K562 (cell line): ENCODE data around the gene LRMDA. TPM values are rescaled to one million over a fixed set of nuclear protein-coding genes. Genes with fewer than 3 reads are reported as not detected.

ENCODE experiments used
- ATAC-seq: fragments of 200-7000 bp; cut with Tn5 transposase; 3 replicates; pipeline ENCODE4 v1.9.1; 2020; ENCODE audit warnings: moderate library complexity
- BruUV-seq: library from RNA; stranded (reverse); fragments of 400-500 nt; replicated peaks from 2 replicates; lab custom pipeline; 2021; lab: Mats Ljungman, UMichigan
- CTCF ChIA-PET: fragments of 300-600 bp; formaldehyde crosslinking; extraction: SDS; loops from one replicate; lab custom pipeline; 2021; ENCODE audit warnings: low intra/inter-chr PET ratio; lab: Yijun Ruan, JAX
- POLR2A ChIA-PET: fragments of 300-600, 350-650 bp; sonication (Branson Sonifier 250); formaldehyde crosslinking; extraction: SDS; loops from one replicate; lab custom pipeline; 2021; ENCODE audit warnings: antibody characterized with exemption, inconsistent platforms; lab: Yijun Ruan, JAX
- DNase-seq, 4 experiments: peaks; one replicate each; pipeline versions ENCODE4 v3.0.0 to v3.0.0-alpha.2; 2011 to 2018; ENCODE audit warnings: low spot score in 3 of 4, mixed read lengths in 3 of 4; ENCODE audit errors: extremely low read depth in 1 of 4
- FAIRE-seq: peaks from 2 replicates; lab custom pipeline; 2011; peaks lifted over from hg19 to GRCh38; lab: Jason Lieb, UNC
- H2AFZ ChIP-seq: 2 replicates; pipeline ENCODE4 v1.6.0; 2011; ENCODE audit warnings: low read depth, low read length, control low read depth, inconsistent platforms
- H3K27ac ChIP-seq: fragments of 200-600 bp; 3 replicates; pipeline ENCODE4 v1.8.0; 2011; ENCODE audit warnings: low read depth, mild to moderate bottlenecking, control low read depth, inconsistent platforms, low read length, moderate library complexity, mixed read lengths; ENCODE audit errors: extremely low read depth
- H3K27me3 ChIP-seq, 2 experiments: fragments of 300-600 bp in 1 of 2; 2 replicates in 1 of 2; 3 replicates in 1 of 2; pipeline versions ENCODE4 v1.6.0 to v1.8.0; 2011; ENCODE audit warnings: inconsistent platforms in 2 of 2, low read length in 2 of 2, mild to moderate bottlenecking in 1 of 2, mixed read lengths in 1 of 2, moderate library complexity in 1 of 2; ENCODE audit not compliant: control insufficient read depth in 2 of 2, insufficient read depth in 2 of 2
- H3K36me3 ChIP-seq: fragments of 300-600 bp; 3 replicates; pipeline ENCODE4 v1.8.0; 2011; ENCODE audit warnings: mild to moderate bottlenecking, low read length, inconsistent platforms; ENCODE audit not compliant: control insufficient read depth, insufficient read depth
- H3K4me1 ChIP-seq, 2 experiments: fragments of 200-600 bp in 1 of 2; replicated peaks in 1 of 2; 2 replicates in 1 of 2; 3 replicates in 1 of 2; pipeline versions ENCODE4 v1.5.1 to v1.8.0; 2011; ENCODE audit warnings: inconsistent platforms in 2 of 2, low read length in 2 of 2, mild to moderate bottlenecking in 1 of 2, mixed read lengths in 1 of 2, moderate library complexity in 1 of 2; ENCODE audit not compliant: control insufficient read depth in 2 of 2, insufficient read depth in 2 of 2
- H3K4me2 ChIP-seq: 2 replicates; pipeline ENCODE4 v1.6.1; 2011; ENCODE audit warnings: low read length, control low read depth, inconsistent platforms, mixed read lengths; ENCODE audit not compliant: insufficient read depth
- H3K4me3 ChIP-seq: fragments of 200-600 bp; sonication (generic), shearing (Covaris generic); 2 replicates; pipeline ENCODE4 v1.5.1; 2016; ENCODE audit warnings: control low read depth, inconsistent platforms
- H3K79me2 ChIP-seq: fragments of 200-600 bp; 3 replicates; pipeline ENCODE4 v1.8.0; 2011; ENCODE audit warnings: low read length, inconsistent platforms; ENCODE audit not compliant: control insufficient read depth, insufficient read depth
- H3K9ac ChIP-seq, 2 experiments: 2 replicates each; pipeline versions ENCODE4 v1.6.0 to v1.6.1; 2011; ENCODE audit warnings: low read depth in 2 of 2, low read length in 2 of 2, control low read depth in 1 of 2, inconsistent platforms in 1 of 2, mild to moderate bottlenecking in 1 of 2, mixed read lengths in 1 of 2; ENCODE audit not compliant: insufficient read depth in 1 of 2
- H3K9me1 ChIP-seq: one replicate; pipeline ENCODE4 v1.6.0; 2011; ENCODE audit warnings: inconsistent platforms, mild to moderate bottlenecking, low read length, moderate library complexity; ENCODE audit not compliant: control insufficient read depth, insufficient read depth
- H3K9me3 ChIP-seq: replicated peaks from 2 replicates; pipeline ENCODE4 v1.5.1; 2011; ENCODE audit warnings: low read depth, low read length, inconsistent platforms; ENCODE audit not compliant: control insufficient read depth, insufficient read depth
- H4K20me1 ChIP-seq: replicated peaks from 2 replicates; pipeline ENCODE4 v1.6.1; 2011; ENCODE audit warnings: low read length, inconsistent platforms, mixed read lengths; ENCODE audit not compliant: control insufficient read depth, insufficient read depth
- EHMT2 ChIP-seq: fragments of 450-650 bp; IDR thresholded peaks from 2 replicates; pipeline ENCODE4 v1.6.1; 2018; ENCODE audit warnings: antibody characterized with exemption
- EZH2 ChIP-seq: IDR thresholded peaks from 2 replicates; pipeline ENCODE4 v1.6.1; 2012; ENCODE audit warnings: low read depth, mild to moderate bottlenecking, inconsistent platforms, low read length, borderline replicate concordance
- HDAC2 ChIP-seq: fragments of 450-650 bp; IDR thresholded peaks from 2 replicates; pipeline ENCODE4 v1.6.1; 2016; ENCODE audit warnings: mild to moderate bottlenecking
- NFIC ChIP-seq: fragments of 450-650 bp; IDR thresholded peaks from 2 replicates; pipeline ENCODE4 v1.6.1; 2017; ENCODE audit warnings: mild to moderate bottlenecking, inconsistent platforms
- RBFOX2 ChIP-seq: fragments of 200-400 bp; formaldehyde crosslinking; IDR thresholded peaks from 2 replicates; pipeline ENCODE4 v1.6.1; 2017; ENCODE audit warnings: low read depth, mild to moderate bottlenecking, low read length, moderate library complexity
- ZSCAN29 ChIP-seq: fragments of 450-650 bp; IDR thresholded peaks from 2 replicates; pipeline ENCODE4 v1.6.1; 2017
- WGBS: fragments of 100-300 bp; shearing (Covaris generic); methylation state at CpG from one replicate; pipeline ENCODE4 v1.1.6; 2016; ENCODE audit warnings: low coverage, mixed read lengths; ENCODE audit not compliant: insufficient coverage; ENCODE audit errors: missing lambda C conversion rate; 5-methylcytosine and 5-hydroxymethylcytosine counted together
- in situ Hi-C: fragments of 300-500 bp; cut with MboI; formaldehyde crosslinking; loops from 4 replicates; pipeline ENCODE4 v1.15.0; 2018; ENCODE audit warnings: inconsistent platforms, mixed read lengths
- intact Hi-C: fragments of 100-400 bp; cut with micrococcal nuclease; formaldehyde crosslinking; loops from 2 replicates; pipeline ENCODE4 v1.14.2; 2022
- polyA plus RNA-seq, 8 experiments: library from polyadenylated mRNA; depleted of rRNA in 4 of 8; stranded (reverse) in 5 of 8; unstranded in 3 of 8; fragments of >200 nt; fragmentation: Nextera tagmentation in 2 of 8; fragmentation: Illumina TruSeq in 1 of 8; extraction: Ambion mirVana in 2 of 8; extraction: Trizol in 1 of 8; gene quantifications; 2 replicates each; pipeline versions ENCODE4 v1.2.1 to v1.2.3, GENCODE V29; 2011 to 2014; ENCODE audit warnings: inconsistent platforms in 1 of 8, missing spikeins in 1 of 8
- total RNA-seq, 7 experiments: library from RNA; depleted of rRNA in 6 of 7; stranded (reverse); fragments of >200 nt in 6 of 7; fragmentation: Illumina TruSeq in 2 of 7; extraction: Trizol in 2 of 7; gene quantifications; 2 replicates each; pipeline versions ENCODE4 v1.2.1 to v1.2.3, GENCODE V29; 2011 to 2021; ENCODE audit warnings: low replicate concordance in 1 of 7
- TF ChIP-seq, protein P1 (sequence below): fragments of 250-450 bp; sonication (Bioruptor Pico); IDR thresholded peaks from 2 replicates; pipeline ENCODE4 v1.8.0; 2022; ENCODE audit warnings: inconsistent platforms, mild to moderate bottlenecking, moderate library complexity, borderline replicate concordance
- TF ChIP-seq, protein P2 (sequence below): IDR thresholded peaks from 2 replicates; pipeline ENCODE4 v1.6.1; 2016; ENCODE audit warnings: missing genetic modification characterization, missing compliant biosample characterization
- TF ChIP-seq, protein P3 (sequence below), 2 experiments: fragments of 150-350 bp in 1 of 2; IDR thresholded peaks; 2 replicates each; pipeline ENCODE4 v1.6.1; 2012 to 2016; ENCODE audit warnings: low read depth in 2 of 2, low read length in 2 of 2, mild to moderate bottlenecking in 1 of 2, moderate library complexity in 1 of 2
- TF ChIP-seq, protein P4 (sequence below): sonication (generic); formaldehyde crosslinking; IDR thresholded peaks from 2 replicates; pipeline ENCODE4 v1.8.0; 2023; ENCODE audit warnings: mild to moderate bottlenecking, missing genetic modification reagents
- TF ChIP-seq, protein P5 (sequence below): fragments of 250-450 bp; sonication (Bioruptor Pico); IDR thresholded peaks from 2 replicates; pipeline ENCODE4 v1.4.0; 2020; ENCODE audit warnings: mild to moderate bottlenecking, moderate library complexity

The LRMDA gene
- total and polyA plus RNA-seq, 9 of the 15 experiments (the other 6 are each of a cell fraction or from before 2014, with no cell fraction given), result 0.25 TPM; not detected in 8

DNA sequence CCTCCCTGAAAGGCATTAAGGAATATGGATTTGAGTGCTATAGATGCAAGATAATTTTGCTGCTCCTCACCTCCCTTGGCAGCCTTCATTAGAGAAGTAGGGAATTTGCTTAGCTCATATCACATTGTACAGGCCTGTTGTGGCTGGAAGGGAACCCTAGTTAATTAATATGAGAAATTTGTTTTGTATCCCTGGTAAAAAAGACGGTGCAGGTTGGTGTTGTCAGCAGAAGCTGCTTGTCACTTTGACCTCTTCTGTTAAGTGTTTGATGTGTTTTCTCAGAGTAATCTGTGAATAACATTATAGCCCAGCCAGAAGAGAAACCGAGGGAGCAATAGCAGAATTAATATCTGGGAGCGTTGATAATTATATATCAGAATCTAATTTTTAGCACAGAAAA, 278.4 kb downstream of the LRMDA start:
- Histone ChIP-seq H3K27me3 (peaks cover 0 to 10% of the 10 kb centered on the region in 2 experiments; a peak in 2 of 5 replicates), H2AFZ (no peak overlapping the region), H3K9ac (no peak overlapping the region), H3K27ac (no peak overlapping the region), H3K79me2 (no peaks in the 10 kb centered on the region), H3K4me2 (no peak overlapping the region), H3K9me1 (no peaks in the 10 kb centered on the region), H3K36me3 (no peaks in the 10 kb centered on the region), H3K4me1 (no peaks in the 10 kb centered on the region), H4K20me1 (no peaks in the 10 kb centered on the region), H3K4me3 (no peak overlapping the region), H3K9me3 (no peaks in the 10 kb centered on the region)
- 5% methylated on average over 3 of the region's 3 CpGs for WGBS
- BruUV-seq, result no TSS peak
- no peak for DNase-seq
- ATAC-seq, result no peak
- CTCF ChIA-PET, result no interaction called here
- intact Hi-C loops (no loop called here), in situ Hi-C loops (no loop called here)
- FAIRE-seq, result no peak
- POLR2A ChIA-PET, result interaction anchor here (1.2 kb wide), 1 partner anchor 10 kb away, joined by 3 read pairs; no protein-coding TSS in a partner anchor
- TF ChIP-seq, protein P1, sequence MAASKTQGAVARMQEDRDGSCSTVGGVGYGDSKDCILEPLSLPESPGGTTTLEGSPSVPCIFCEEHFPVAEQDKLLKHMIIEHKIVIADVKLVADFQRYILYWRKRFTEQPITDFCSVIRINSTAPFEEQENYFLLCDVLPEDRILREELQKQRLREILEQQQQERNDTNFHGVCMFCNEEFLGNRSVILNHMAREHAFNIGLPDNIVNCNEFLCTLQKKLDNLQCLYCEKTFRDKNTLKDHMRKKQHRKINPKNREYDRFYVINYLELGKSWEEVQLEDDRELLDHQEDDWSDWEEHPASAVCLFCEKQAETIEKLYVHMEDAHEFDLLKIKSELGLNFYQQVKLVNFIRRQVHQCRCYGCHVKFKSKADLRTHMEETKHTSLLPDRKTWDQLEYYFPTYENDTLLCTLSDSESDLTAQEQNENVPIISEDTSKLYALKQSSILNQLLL, result no peak
- TF ChIP-seq, protein P2, sequence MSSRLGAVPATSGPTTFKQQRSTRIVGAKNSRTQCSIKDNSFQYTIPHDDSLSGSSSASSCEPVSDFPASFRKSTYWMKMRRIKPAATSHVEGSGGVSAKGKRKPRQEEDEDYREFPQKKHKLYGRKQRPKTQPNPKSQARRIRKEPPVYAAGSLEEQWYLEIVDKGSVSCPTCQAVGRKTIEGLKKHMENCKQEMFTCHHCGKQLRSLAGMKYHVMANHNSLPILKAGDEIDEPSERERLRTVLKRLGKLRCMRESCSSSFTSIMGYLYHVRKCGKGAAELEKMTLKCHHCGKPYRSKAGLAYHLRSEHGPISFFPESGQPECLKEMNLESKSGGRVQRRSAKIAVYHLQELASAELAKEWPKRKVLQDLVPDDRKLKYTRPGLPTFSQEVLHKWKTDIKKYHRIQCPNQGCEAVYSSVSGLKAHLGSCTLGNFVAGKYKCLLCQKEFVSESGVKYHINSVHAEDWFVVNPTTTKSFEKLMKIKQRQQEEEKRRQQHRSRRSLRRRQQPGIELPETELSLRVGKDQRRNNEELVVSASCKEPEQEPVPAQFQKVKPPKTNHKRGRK (tag), result no peak
- TF ChIP-seq, protein P3, sequence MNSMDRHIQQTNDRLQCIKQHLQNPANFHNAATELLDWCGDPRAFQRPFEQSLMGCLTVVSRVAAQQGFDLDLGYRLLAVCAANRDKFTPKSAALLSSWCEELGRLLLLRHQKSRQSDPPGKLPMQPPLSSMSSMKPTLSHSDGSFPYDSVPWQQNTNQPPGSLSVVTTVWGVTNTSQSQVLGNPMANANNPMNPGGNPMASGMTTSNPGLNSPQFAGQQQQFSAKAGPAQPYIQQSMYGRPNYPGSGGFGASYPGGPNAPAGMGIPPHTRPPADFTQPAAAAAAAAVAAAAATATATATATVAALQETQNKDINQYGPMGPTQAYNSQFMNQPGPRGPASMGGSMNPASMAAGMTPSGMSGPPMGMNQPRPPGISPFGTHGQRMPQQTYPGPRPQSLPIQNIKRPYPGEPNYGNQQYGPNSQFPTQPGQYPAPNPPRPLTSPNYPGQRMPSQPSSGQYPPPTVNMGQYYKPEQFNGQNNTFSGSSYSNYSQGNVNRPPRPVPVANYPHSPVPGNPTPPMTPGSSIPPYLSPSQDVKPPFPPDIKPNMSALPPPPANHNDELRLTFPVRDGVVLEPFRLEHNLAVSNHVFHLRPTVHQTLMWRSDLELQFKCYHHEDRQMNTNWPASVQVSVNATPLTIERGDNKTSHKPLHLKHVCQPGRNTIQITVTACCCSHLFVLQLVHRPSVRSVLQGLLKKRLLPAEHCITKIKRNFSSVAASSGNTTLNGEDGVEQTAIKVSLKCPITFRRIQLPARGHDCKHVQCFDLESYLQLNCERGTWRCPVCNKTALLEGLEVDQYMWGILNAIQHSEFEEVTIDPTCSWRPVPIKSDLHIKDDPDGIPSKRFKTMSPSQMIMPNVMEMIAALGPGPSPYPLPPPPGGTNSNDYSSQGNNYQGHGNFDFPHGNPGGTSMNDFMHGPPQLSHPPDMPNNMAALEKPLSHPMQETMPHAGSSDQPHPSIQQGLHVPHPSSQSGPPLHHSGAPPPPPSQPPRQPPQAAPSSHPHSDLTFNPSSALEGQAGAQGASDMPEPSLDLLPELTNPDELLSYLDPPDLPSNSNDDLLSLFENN (IDR thresholded peaks at IDR 0.05; ENCODE audit: low read depth in 2 of 2, low read length in 2 of 2), result no peak
- TF ChIP-seq, protein P4, sequence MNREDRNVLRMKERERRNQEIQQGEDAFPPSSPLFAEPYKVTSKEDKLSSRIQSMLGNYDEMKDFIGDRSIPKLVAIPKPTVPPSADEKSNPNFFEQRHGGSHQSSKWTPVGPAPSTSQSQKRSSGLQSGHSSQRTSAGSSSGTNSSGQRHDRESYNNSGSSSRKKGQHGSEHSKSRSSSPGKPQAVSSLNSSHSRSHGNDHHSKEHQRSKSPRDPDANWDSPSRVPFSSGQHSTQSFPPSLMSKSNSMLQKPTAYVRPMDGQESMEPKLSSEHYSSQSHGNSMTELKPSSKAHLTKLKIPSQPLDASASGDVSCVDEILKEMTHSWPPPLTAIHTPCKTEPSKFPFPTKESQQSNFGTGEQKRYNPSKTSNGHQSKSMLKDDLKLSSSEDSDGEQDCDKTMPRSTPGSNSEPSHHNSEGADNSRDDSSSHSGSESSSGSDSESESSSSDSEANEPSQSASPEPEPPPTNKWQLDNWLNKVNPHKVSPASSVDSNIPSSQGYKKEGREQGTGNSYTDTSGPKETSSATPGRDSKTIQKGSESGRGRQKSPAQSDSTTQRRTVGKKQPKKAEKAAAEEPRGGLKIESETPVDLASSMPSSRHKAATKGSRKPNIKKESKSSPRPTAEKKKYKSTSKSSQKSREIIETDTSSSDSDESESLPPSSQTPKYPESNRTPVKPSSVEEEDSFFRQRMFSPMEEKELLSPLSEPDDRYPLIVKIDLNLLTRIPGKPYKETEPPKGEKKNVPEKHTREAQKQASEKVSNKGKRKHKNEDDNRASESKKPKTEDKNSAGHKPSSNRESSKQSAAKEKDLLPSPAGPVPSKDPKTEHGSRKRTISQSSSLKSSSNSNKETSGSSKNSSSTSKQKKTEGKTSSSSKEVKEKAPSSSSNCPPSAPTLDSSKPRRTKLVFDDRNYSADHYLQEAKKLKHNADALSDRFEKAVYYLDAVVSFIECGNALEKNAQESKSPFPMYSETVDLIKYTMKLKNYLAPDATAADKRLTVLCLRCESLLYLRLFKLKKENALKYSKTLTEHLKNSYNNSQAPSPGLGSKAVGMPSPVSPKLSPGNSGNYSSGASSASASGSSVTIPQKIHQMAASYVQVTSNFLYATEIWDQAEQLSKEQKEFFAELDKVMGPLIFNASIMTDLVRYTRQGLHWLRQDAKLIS (CRISPR knock-in tag), result no peak
- TF ChIP-seq RBFOX2, result no peak
- TF ChIP-seq, protein P5, sequence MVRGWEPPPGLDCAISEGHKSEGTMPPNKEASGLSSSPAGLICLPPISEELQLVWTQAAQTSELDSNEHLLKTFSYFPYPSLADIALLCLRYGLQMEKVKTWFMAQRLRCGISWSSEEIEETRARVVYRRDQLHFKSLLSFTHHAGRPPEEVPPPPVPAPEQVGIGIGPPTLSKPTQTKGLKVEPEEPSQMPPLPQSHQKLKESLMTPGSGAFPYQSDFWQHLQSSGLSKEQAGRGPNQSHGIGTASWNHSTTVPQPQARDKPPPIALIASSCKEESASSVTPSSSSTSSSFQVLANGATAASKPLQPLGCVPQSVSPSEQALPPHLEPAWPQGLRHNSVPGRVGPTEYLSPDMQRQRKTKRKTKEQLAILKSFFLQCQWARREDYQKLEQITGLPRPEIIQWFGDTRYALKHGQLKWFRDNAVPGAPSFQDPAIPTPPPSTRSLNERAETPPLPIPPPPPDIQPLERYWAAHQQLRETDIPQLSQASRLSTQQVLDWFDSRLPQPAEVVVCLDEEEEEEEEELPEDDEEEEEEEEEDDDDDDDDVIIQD (CRISPR knock-in tag), result no peak
- TF ChIP-seq NFIC, result no peak
- TF ChIP-seq EHMT2, result no peak
- TF ChIP-seq ZSCAN29, result no peak
- TF ChIP-seq EZH2, result no peak
- no peak for TF ChIP-seq HDAC2
